OCI-LY1 (cell line): ENCODE measurements around the gene WRNIP1.

Source experiments
- H2AFZ ChIP-seq: fragments of 200-600 bp; sonication (generic), shearing (Covaris generic); 2 replicates; pipeline ENCODE4 v1.6.0; 2014; ENCODE audit warnings: antibody characterized with exemption, mild to moderate bottlenecking, low read length
- H3F3A ChIP-seq: fragments of 200-600 bp; sonication (generic), shearing (Covaris generic); 2 replicates; pipeline ENCODE4 v1.6.0; 2014; ENCODE audit warnings: mild to moderate bottlenecking, antibody characterized with exemption, low read length, moderate library complexity; ENCODE audit not compliant: insufficient read depth
- H3K27ac ChIP-seq: fragments of 200-600 bp; sonication (generic); 2 replicates; pipeline ENCODE4 v1.5.1; 2014; ENCODE audit warnings: low read length, mixed run types, mild to moderate bottlenecking, low read depth; ENCODE audit not compliant: poor library complexity, severe bottlenecking
- H3K27me3 ChIP-seq: fragments of 200-600 bp; sonication (generic); 2 replicates; pipeline ENCODE4 v1.6.0; 2014; ENCODE audit warnings: antibody characterized with exemption, mild to moderate bottlenecking, low read length, moderate library complexity; ENCODE audit not compliant: insufficient read depth
- H3K36me3 ChIP-seq: fragments of 200-600 bp; sonication (generic); 2 replicates; pipeline ENCODE4 v1.6.1; 2014; ENCODE audit warnings: mild to moderate bottlenecking, antibody characterized with exemption, low read length, moderate library complexity, mixed read lengths; ENCODE audit not compliant: insufficient read depth
- H3K4me1 ChIP-seq: fragments of 200-600 bp; sonication (generic); 2 replicates; pipeline ENCODE4 v1.5.1; 2014; ENCODE audit warnings: mild to moderate bottlenecking, low read length, moderate library complexity; ENCODE audit not compliant: insufficient read depth, severe bottlenecking
- H3K4me2 ChIP-seq: fragments of 200-600 bp; sonication (generic), shearing (Covaris generic); 2 replicates; pipeline ENCODE4 v1.6.1; 2014; ENCODE audit warnings: low read length
- H3K4me3 ChIP-seq: fragments of 200-600 bp; sonication (generic); 2 replicates; pipeline ENCODE4 v1.5.1; 2014; ENCODE audit warnings: low read length, low read depth, mild to moderate bottlenecking, mixed read lengths; ENCODE audit not compliant: poor library complexity, severe bottlenecking
- H3K79me2 ChIP-seq: fragments of 200-600 bp; shearing (Covaris generic); 2 replicates; pipeline ENCODE4 v1.6.1; 2016; ENCODE audit warnings: mixed run types, low read length, mixed read lengths; ENCODE audit not compliant: insufficient read depth
- H3K9ac ChIP-seq: fragments of 200-600 bp; sonication (generic), shearing (Covaris generic); 2 replicates; pipeline ENCODE4 v1.6.1; 2014; ENCODE audit warnings: mild to moderate bottlenecking, low read length, mixed read lengths
- H3K9me2 ChIP-seq: fragments of 200-600 bp; sonication (generic), shearing (Covaris generic); 2 replicates; pipeline ENCODE4 v1.6.1; 2014; ENCODE audit warnings: low read depth, mild to moderate bottlenecking, low read length, mixed read lengths
- H3K9me3 ChIP-seq: fragments of 200-600 bp; shearing (Covaris generic); 2 replicates; pipeline ENCODE4 v1.6.1; 2014; ENCODE audit warnings: low read length, mixed read lengths
- H4K20me1 ChIP-seq: fragments of 200-600 bp; sonication (generic), shearing (Covaris generic); 2 replicates; pipeline ENCODE4 v1.6.0; 2016; ENCODE audit warnings: mild to moderate bottlenecking, low read length; ENCODE audit not compliant: insufficient read depth
- EZH2 ChIP-seq: fragments of 200-600 bp; sonication (generic), shearing (Covaris generic); IDR thresholded peaks from 2 replicates; pipeline ENCODE4 v1.8.0; 2017; ENCODE audit warnings: borderline replicate concordance, mixed run types, mild to moderate bottlenecking, antibody characterized with exemption, low read length, moderate library complexity, mixed read lengths
- TF ChIP-seq, protein P1 (sequence below): fragments of 200-600 bp; sonication (generic), shearing (Covaris generic); IDR thresholded peaks from 2 replicates; pipeline ENCODE4 v1.5.1; 2017; ENCODE audit warnings: mild to moderate bottlenecking, antibody characterized with exemption, low read length, moderate library complexity, mixed read lengths

Gene WRNIP1

DNA sequence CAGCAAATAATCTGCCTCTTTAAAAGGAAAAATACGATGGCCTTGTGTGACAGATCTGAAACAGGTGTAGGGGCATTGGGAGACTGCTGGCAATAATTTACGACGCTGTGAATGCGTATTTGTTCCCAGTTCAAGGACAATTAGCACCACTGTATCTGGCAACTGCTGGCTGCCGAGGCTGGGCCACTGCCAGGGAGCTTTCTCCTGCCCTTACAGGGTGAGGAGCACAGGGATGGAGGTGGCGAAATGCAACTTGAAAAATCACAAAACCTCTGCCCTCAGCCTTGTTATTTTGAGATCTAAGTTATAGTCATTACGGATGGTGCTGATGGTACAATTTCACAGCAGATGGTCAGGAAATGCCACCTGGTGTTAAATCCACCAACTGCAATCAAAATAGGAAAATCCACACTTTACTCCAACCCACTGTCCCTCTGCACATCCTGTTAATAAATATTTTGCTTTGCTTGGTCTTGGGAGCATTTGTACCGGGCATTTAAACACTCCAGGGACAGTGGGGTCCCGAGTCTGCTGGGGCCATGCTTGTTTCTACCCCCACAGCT is 20.9 kb upstream of the WRNIP1 start:
- H3F3A ChIP-seq: no peaks in the 10 kb centered on the region
- H2AFZ ChIP-seq: no peak overlapping the region
- no peak overlapping the region for H3K4me3 ChIP-seq
- H3K79me2 ChIP-seq: no peaks in the 10 kb centered on the region
- H3K9me3 ChIP-seq: no peaks in the 10 kb centered on the region
- H3K27me3 ChIP-seq: no peaks in the 10 kb centered on the region
- no peaks in the 10 kb centered on the region for H3K4me1 ChIP-seq
- H3K36me3 ChIP-seq: no peaks in the 10 kb centered on the region
- H3K9me2 ChIP-seq: no peaks in the 10 kb centered on the region
- no peak overlapping the region for H3K27ac ChIP-seq
- no peak for TF ChIP-seq EZH2
- TF ChIP-seq, protein P1, sequence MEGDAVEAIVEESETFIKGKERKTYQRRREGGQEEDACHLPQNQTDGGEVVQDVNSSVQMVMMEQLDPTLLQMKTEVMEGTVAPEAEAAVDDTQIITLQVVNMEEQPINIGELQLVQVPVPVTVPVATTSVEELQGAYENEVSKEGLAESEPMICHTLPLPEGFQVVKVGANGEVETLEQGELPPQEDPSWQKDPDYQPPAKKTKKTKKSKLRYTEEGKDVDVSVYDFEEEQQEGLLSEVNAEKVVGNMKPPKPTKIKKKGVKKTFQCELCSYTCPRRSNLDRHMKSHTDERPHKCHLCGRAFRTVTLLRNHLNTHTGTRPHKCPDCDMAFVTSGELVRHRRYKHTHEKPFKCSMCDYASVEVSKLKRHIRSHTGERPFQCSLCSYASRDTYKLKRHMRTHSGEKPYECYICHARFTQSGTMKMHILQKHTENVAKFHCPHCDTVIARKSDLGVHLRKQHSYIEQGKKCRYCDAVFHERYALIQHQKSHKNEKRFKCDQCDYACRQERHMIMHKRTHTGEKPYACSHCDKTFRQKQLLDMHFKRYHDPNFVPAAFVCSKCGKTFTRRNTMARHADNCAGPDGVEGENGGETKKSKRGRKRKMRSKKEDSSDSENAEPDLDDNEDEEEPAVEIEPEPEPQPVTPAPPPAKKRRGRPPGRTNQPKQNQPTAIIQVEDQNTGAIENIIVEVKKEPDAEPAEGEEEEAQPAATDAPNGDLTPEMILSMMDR: peak; percentile 8; the same call in 1 of the 2 replicates
- H3K9ac ChIP-seq: no peak overlapping the region
- H4K20me1 ChIP-seq: no peaks in the 10 kb centered on the region
- no peak overlapping the region for H3K4me2 ChIP-seq

DNA sequence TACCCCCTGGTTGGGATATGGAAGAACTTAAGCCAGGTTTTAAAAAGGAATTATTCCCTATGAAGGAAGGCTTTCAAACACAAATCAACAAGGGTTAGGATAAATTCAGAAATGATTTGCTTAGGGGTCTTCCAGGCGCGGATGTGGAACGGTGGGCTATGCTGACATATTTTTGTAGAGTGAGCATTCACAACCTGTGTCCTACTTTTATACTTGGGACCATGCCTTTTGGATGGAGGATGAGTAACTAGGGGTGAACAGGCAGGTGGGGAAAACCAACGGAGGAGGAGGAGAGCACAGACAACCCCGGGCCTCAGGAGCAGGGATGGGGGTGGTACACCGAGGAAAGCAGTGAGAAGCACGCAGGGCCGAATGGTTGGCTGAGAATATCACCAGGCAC is 20.4 kb upstream of the WRNIP1 start:
- no peaks in the 10 kb centered on the region for H3K9me2 ChIP-seq
- H2AFZ ChIP-seq: no peak overlapping the region
- H3K27me3 ChIP-seq: no peaks in the 10 kb centered on the region
- no peaks in the 10 kb centered on the region for H3K36me3 ChIP-seq
- H3K4me3 ChIP-seq: no peak overlapping the region
- TF ChIP-seq EZH2: no peak
- TF ChIP-seq, protein P1: no peak
- H3K9ac ChIP-seq: no peak overlapping the region
- no peaks in the 10 kb centered on the region for H3F3A ChIP-seq
- no peak overlapping the region for H3K4me2 ChIP-seq
- H3K27ac ChIP-seq: no peak overlapping the region
- no peaks in the 10 kb centered on the region for H3K9me3 ChIP-seq
- no peaks in the 10 kb centered on the region for H4K20me1 ChIP-seq
- H3K79me2 ChIP-seq: no peaks in the 10 kb centered on the region
- no peaks in the 10 kb centered on the region for H3K4me1 ChIP-seq

DNA sequence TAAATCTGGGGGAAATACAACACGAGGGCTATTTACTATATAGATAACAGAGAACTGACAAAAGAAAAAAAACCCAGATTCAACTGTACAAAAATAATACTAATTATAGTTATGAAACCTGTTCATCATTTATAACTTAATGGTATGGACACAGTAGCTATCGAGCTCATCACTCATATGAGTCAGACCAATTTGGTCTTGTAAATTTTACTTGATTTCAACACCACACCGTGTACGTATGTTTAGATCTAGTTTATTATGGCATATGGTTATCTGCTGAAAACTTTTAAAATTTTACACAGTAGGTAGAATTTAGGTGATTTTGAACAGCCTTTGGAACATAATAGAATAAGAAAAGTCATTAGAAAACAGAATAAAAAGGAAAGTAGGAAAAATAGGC is 19.9 kb upstream of the WRNIP1 start:
- Histone ChIP-seq H3K79me2 (no peaks in the 10 kb centered on the region), H3K4me2 (no peak overlapping the region), H3F3A (no peaks in the 10 kb centered on the region), H3K27ac (no peak overlapping the region), H3K27me3 (no peaks in the 10 kb centered on the region), H3K4me1 (no peaks in the 10 kb centered on the region), H3K9me2 (no peaks in the 10 kb centered on the region), H3K9me3 (no peaks in the 10 kb centered on the region), H2AFZ (no peak overlapping the region), H3K4me3 (no peak overlapping the region), H3K9ac (no peak overlapping the region), H4K20me1 (no peaks in the 10 kb centered on the region), H3K36me3 (no peaks in the 10 kb centered on the region)
- no peak for TF ChIP-seq EZH2
- TF ChIP-seq, protein P1: no peak
